Measurements from ENCODE around the gene PHC2. TPM values are rescaled to one million over a fixed set of nuclear protein-coding genes. Genes with fewer than 3 reads are reported as not detected.

Gene PHC2
- total and polyA plus RNA-seq, 11 donors = 79.7 to 194 (median 99.4) TPM

DNA sequence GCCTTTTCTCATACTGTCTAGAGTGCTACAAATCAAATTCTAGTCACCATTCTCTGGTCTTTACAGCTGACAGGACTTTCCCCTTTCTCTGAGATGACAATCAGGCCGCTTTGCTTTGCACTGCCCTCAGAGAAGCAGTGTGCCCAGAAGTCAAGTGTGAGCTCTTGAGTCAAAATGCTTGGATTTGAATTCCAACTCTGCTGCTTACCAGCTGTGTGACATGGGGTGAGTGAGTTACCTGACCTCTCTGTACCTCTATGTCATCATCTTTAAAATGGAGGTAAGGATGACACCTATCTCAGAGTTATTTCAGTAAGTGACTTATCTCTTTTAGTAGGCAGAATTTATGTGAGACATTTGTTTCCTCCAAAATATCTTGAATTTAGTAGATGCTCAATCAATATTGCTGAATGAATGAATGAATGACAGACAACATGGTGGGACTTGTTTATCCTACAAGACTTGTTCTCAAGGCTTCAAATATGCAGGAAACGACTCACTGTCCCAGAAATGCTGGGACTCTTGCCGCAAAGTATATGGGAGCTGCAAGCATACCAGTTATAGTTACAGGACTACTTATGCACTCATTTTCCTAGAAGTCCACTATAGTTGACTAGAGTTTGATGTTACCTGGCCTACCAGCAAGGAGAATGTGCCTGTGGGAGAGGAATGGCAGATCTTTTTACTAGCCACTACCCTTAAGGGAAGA is 71.9 kb downstream of the PHC2 start:
- no peak for DNase-seq
- TF ChIP-seq, protein P1, sequence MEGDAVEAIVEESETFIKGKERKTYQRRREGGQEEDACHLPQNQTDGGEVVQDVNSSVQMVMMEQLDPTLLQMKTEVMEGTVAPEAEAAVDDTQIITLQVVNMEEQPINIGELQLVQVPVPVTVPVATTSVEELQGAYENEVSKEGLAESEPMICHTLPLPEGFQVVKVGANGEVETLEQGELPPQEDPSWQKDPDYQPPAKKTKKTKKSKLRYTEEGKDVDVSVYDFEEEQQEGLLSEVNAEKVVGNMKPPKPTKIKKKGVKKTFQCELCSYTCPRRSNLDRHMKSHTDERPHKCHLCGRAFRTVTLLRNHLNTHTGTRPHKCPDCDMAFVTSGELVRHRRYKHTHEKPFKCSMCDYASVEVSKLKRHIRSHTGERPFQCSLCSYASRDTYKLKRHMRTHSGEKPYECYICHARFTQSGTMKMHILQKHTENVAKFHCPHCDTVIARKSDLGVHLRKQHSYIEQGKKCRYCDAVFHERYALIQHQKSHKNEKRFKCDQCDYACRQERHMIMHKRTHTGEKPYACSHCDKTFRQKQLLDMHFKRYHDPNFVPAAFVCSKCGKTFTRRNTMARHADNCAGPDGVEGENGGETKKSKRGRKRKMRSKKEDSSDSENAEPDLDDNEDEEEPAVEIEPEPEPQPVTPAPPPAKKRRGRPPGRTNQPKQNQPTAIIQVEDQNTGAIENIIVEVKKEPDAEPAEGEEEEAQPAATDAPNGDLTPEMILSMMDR (IDR thresholded peaks at IDR 0.05) = no peak
- TF ChIP-seq POLR2A (IDR thresholded peaks at IDR 0.05) = no peak
- H3K27ac ChIP-seq = peak overlapping the region in 1 of 12 donors; percentile 13
- H3K4me3 ChIP-seq = no peak overlapping the region
- intact Hi-C loops (cut with DNase I) = no loop called here
- 73 to 90% (median 86%) methylated on average over 3 of the region's 3 CpGs for WGBS, 4 donors
- H3K36me3 ChIP-seq = peaks cover 0 to 12% (median 8%) of the 10 kb centered on the region in 9 donors
- H3K9me3 ChIP-seq = no peaks in the 10 kb centered on the region
- ATAC-seq = no peak
- no peaks in the 10 kb centered on the region for H3K27me3 ChIP-seq
- peaks cover 8 to 60% (median 32%) of the 10 kb centered on the region in 12 donors for H3K4me1 ChIP-seq

DNA sequence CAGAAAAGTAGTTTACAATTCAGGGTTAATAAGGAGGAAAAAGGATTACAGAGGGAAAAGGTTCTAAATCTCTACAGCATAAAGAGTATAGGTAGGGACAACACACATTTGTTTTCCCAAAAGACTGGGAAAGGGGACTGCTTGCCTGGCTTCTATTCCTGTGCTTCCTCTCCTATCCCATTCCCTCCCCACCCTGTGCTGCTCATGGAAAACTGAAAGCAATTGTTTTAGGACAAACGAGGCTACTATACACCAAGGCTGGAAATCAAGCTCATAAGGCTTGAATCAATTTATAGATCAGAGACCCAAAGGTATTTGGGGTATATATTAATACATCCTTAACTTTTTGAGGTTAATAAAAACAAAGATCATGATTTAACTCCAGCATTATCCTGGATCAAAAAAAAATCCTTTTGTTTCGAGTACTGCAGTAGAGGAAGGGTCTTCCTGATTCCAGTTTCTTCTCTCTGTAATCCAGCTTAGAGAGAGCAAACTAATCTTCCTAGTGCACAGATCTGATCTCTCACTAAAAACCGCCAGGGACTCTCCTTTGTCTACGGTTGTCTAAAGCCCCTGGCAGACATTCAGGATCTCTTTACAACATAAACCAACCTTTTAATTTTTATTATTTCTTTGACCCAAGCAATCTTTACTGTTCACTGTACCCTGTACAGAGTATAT is 72.6 kb downstream of the PHC2 start:
- intact Hi-C loops (cut with DNase I) = no loop called here
- Histone ChIP-seq H3K36me3 (peaks cover 0 to 18% (median 8%) of the 10 kb centered on the region in 9 donors), H3K27me3 (no peaks in the 10 kb centered on the region), H3K9me3 (no peaks in the 10 kb centered on the region), H3K27ac (peak overlapping the region in 1 of 12 donors; percentile 13), H3K4me3 (no peak overlapping the region), H3K4me1 (peaks cover 1 to 53% (median 25%) of the 10 kb centered on the region in 12 donors)
- WGBS, 4 donors = 49 to 66% (median 60%) methylated on average over 4 of the region's 4 CpGs
- TF ChIP-seq, protein P1 (IDR thresholded peaks at IDR 0.05) = no peak
- TF ChIP-seq POLR2A (IDR thresholded peaks at IDR 0.05) = no peak
- ATAC-seq (no peak), DNase-seq (no peak)

DNA sequence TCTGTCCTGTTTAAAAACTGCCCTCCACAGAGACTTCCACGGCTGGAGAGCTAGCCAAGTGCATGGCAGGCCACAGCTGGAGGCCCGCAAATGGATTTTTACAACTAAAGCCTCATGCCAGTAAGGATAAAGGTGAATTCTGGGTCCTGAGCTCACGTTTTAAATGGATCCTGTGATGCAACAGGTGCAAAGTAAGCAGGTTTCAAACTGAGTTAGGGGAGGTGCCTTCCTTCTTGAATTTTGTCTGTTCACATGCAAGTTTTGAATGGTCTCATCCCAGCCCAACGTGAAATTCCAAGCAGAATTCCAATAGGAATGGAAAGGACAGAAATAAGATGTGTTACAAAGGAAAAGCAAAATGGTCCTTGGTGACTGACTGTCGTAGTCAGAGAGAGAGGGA is 73.8 kb downstream of the PHC2 start:
- no peak for TF ChIP-seq POLR2A (IDR thresholded peaks at IDR 0.05)
- TF ChIP-seq, protein P1 (IDR thresholded peaks at IDR 0.05) = no peak
- Histone ChIP-seq H3K9me3 (no peaks in the 10 kb centered on the region), H3K27ac (no peak overlapping the region), H3K27me3 (no peaks in the 10 kb centered on the region), H3K36me3 (peaks cover 0 to 21% (median 8%) of the 10 kb centered on the region in 9 donors), H3K4me1 (peaks cover 0 to 41% (median 14%) of the 10 kb centered on the region in 12 donors), H3K4me3 (no peak overlapping the region)
- DNase-seq (no peak), ATAC-seq (no peak)
- WGBS, 4 donors = 94 to 98% (median 96%) methylated on average over 5 of the region's 5 CpGs
- intact Hi-C loops (cut with DNase I) = no loop called here

DNA sequence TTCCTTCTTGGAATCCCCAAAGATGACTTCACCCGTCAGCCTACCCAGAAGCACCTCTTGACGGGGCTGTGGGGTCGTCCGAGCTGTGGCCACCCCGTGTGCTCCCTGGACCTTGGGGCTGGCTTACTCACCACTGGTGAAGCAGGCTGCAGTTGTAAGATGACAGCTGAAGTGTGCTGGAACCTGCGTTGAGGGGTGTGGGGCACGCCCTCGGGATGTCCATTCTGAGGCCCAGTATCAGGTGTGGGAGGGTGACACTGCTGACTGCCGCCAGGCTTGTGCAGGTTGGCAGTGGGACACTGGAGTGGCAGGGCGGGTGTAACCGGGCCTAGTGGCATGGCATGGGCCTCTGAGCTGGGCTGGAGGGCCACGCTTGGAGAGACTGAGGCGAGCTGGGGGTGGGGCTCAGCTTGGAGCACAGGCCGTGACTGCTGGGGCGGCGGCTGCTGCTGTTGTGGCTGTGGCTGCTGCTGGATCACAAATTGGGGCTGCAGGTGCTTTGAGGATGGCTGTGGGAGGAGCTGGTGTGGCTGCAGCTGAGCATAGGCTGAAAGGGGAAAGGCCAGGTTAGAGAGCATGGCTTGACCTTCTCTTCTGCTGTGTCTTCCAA is 76.1 kb downstream of the PHC2 start:
- DNase-seq (no peak), ATAC-seq (no peak)
- TF ChIP-seq, protein P1 (IDR thresholded peaks at IDR 0.05) = no peak
- no peak for TF ChIP-seq POLR2A (IDR thresholded peaks at IDR 0.05)
- H3K9me3 ChIP-seq = no peaks in the 10 kb centered on the region
- peaks cover 0 to 21% (median 8%) of the 10 kb centered on the region in 9 donors for H3K36me3 ChIP-seq
- no peak overlapping the region for H3K27ac ChIP-seq
- WGBS, 4 donors = 89 to 97% (median 96%) methylated on average over 13 to 16 of the region's 16 CpGs
- intact Hi-C loops (cut with DNase I) = no loop called here
- H3K4me3 ChIP-seq = no peak overlapping the region
- no peaks in the 10 kb centered on the region for H3K27me3 ChIP-seq
- peaks cover 0 to 29% (median 6%) of the 10 kb centered on the region in 12 donors for H3K4me1 ChIP-seq

Measured in heart left ventricle (tissue), 16 donors.